Right lobe of liver (tissue), 6 donors: Measurements from ENCODE around the gene TSPAN5. TPM values are rescaled to one million over a fixed set of nuclear protein-coding genes. Genes with fewer than 3 reads are reported as not detected.
A peak's percentile ranks its signal among the peaks of the same experiment; 100 is the strongest.

Experiments
- ATAC-seq, 4 donors: fragments of 200-7000 bp; cut with Tn5 transposase; one replicate each; pipeline ENCODE4 v1.9.1; 2020; ENCODE audit warnings: mild to moderate bottlenecking in 4 of 4, moderate library complexity in 4 of 4
- DNase-seq, 3 donors: peaks; one replicate each; pipeline ENCODE4 v3.0.0-alpha.2; 2020
- H3K27ac ChIP-seq, 3 donors: fragments of 200-600 bp; one replicate each; pipeline ENCODE4 v1.8.0; 2022
- H3K27me3 ChIP-seq, 2 donors: fragments of 200-600 bp; one replicate each; pipeline ENCODE4 v1.8.0; 2022
- H3K36me3 ChIP-seq, 4 donors: fragments of 200-600 bp; sonication (generic) in 1 of 4; one replicate each; pipeline versions ENCODE4 v1.5.1 to v1.8.0; 2017 to 2022; ENCODE audit warnings: control low read depth in 1 of 4
- H3K4me1 ChIP-seq, 4 donors: fragments of 200-600 bp; sonication (generic) in 1 of 4; one replicate each; pipeline versions ENCODE4 v1.5.1 to v1.8.0; 2017 to 2022; ENCODE audit warnings: control low read depth in 1 of 4
- H3K4me3 ChIP-seq, 3 donors: fragments of 200-600 bp; one replicate each; pipeline ENCODE4 v1.8.0; 2022
- H3K9me3 ChIP-seq, 4 donors: fragments of 200-600 bp; sonication (generic) in 1 of 4; one replicate each; pipeline versions ENCODE4 v1.5.1 to v1.8.0; 2017 to 2022; ENCODE audit warnings: control low read depth in 1 of 4
- CTCF ChIP-seq, 4 donors: fragments of 200-600 bp in 3 of 4; fragments of 450-650 bp in 1 of 4; IDR thresholded peaks; one replicate each; pipeline versions ENCODE4 v1.5.1 to v1.8.0; 2016 to 2022; ENCODE audit warnings: antibody characterized with exemption in 4 of 4, mild to moderate bottlenecking in 2 of 4
- POLR2A ChIP-seq: fragments of 450-650 bp; IDR thresholded peaks from one replicate; pipeline ENCODE4 v1.6.1; 2017; ENCODE audit warnings: antibody characterized with exemption, mild to moderate bottlenecking
- WGBS: methylation state at CpG from one replicate; pipeline ENCODE4 v1.1.6; 2018; ENCODE audit warnings: low coverage, low lambda C conversion rate; ENCODE audit not compliant: insufficient coverage; ENCODE audit errors: missing lambda C conversion rate; 5-methylcytosine and 5-hydroxymethylcytosine counted together
- intact Hi-C, 2 donors: fragments of 100-400 bp; cut with DNase I; formaldehyde crosslinking; loops; one replicate each; pipeline versions ENCODE4 v1.11.2 to v1.14.1; 2022
- total RNA-seq, 6 experiments: library from RNA; depleted of rRNA in 2 of 6; stranded (reverse); fragments of >200 nt in 2 of 6; fragmentation: NEBNext Ultra II Directional in 3 of 6; extraction: Animal tissue kit (Norgen Biotek cat#: 25700) in 3 of 6; gene quantifications; one replicate each; pipeline versions ENCODE4 v1.1.0 to v1.2.4, GENCODE V29; 2016 to 2023
- donor health status: DM: no; HTN: yes; CAD: no.
- donor health status: DM: no; HTN: no; CAD: no.
- donor health status: DM: no; HTN: no; CAD: no.
- donor health status: DM: no; HTN: yes; CAD: no.
- donor health status: DM: no; HTN: yes; CAD: no.

TSPAN5 gene
- total RNA-seq, 6 experiments from 2014 or later: 0.12 to 1.2 (median 0.50) TPM

DNA sequence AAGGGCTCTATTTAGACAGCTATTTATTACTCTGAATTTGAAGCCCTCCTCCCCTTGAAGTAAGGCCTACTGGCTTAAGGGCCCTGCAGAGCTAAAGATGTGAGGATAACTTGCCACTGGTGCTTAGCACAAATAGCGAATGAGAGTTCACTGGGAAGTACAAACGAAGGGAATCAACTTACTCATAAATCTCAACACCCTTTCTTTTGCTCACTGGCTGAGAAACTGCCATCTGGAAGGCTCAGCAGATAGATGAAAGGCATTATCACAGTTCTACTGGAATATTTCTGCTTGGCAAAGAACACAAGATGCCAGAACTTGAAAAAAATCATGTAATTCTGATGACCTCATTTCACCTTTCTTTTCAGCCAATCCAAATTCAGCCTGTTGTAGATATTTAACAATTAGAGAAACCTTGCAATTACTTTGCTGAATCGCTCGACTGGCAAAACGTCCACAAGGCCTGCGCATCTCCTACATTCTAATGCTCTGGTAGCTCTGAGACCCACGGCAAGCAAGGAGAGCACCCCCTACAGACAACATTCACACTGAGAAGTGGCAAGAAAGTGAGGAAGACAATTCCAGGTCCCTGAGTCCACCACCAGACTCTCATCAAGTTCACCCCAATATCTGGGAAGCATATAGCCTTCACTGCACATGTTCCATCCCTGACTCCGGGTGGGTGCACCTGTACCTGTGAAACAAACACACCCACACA, 27.5 kb downstream of the TSPAN5 start:
- no peak overlapping the region for H3K4me3 ChIP-seq
- H3K27ac ChIP-seq: no peak overlapping the region
- WGBS: 86% methylated on average over 8 of the region's 8 CpGs
- no peak for DNase-seq
- H3K9me3 ChIP-seq: no peaks in the 10 kb centered on the region
- TF ChIP-seq POLR2A: no peak
- no peak for TF ChIP-seq CTCF (IDR thresholded peaks at IDR 0.05)
- H3K36me3 ChIP-seq: no peaks in the 10 kb centered on the region
- H3K4me1 ChIP-seq: peaks cover 0 to 5% (median 0%) of the 10 kb centered on the region in 4 donors
- ATAC-seq: no peak
- intact Hi-C loops: no loop called here
- H3K27me3 ChIP-seq: no peaks in the 10 kb centered on the region

DNA sequence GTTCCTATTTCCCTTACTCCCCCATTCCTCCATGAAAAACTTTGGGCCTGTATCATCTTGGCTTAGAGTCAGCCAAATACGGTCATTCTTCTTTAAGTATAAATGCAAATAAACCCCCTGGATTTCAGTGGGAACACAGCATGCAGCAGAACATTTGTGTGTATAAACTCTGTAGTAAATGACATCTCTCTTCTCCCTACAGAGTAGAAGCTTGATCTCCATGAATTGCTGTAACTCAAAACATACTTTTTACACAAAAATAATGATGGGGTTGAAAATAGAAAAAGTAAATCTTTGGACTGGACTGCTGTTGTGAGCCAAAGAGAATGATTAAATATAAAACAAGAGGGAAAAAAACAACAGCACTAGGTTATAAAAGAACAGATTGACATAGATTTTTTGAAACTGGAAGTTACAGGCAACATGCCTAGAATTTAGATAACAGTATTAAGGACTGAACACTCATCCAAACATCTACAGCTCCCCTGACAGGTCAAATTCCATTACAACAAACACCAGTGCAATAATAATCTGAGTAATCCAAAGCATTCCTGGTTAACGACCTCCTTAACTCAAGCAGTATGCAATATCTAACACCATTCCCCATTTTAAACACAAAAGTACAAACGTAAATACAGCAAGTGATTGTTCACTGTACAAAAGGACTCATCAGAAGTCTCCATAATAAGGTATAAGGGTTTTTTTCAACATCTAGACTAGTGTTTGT, 30.7 kb downstream of the TSPAN5 start:
- WGBS: 38% methylated on average over 3 of the region's 3 CpGs
- TF ChIP-seq CTCF (IDR thresholded peaks at IDR 0.05) (no peak), POLR2A (no peak)
- no peak for DNase-seq
- no peak overlapping the region for H3K4me3 ChIP-seq
- no peaks in the 10 kb centered on the region for H3K36me3 ChIP-seq
- no peaks in the 10 kb centered on the region for H3K9me3 ChIP-seq
- intact Hi-C loops: no loop called here
- no peak overlapping the region for H3K27ac ChIP-seq
- H3K4me1 ChIP-seq: no peaks in the 10 kb centered on the region
- no peaks in the 10 kb centered on the region for H3K27me3 ChIP-seq
- ATAC-seq: peak; percentile 61 to 93 (median 74)

DNA sequence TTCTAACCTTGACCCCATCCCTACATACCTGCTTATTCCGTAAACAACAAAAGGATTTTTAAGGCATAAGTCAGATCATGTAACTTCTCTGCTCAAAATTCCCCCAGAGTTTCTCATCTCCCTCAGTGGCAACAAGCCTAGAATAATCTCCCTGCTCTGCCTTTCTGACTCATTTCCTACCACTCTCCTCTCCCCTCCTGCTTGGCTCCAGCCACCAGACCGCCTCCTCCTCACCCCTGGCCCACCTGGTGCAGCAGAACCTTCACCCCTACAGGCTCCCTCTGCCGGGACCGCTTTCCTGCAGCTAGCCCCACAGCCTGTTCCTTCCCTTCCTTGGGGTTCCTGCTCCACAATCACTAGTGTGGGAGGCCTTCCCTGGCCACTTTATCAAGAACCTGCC, 32.1 kb downstream of the TSPAN5 start:
- 75% methylated on average over 4 of the region's 4 CpGs for WGBS
- H3K27ac ChIP-seq: no peak overlapping the region
- intact Hi-C loops: no loop called here
- DNase-seq: peak in 1 of 3 donors; percentile 25
- H3K9me3 ChIP-seq: no peaks in the 10 kb centered on the region
- no peaks in the 10 kb centered on the region for H3K4me1 ChIP-seq
- ATAC-seq: peak in 1 of 4 donors; percentile 66
- TF ChIP-seq POLR2A (no peak), CTCF (IDR thresholded peaks at IDR 0.05) (no peak)
- no peaks in the 10 kb centered on the region for H3K27me3 ChIP-seq
- H3K36me3 ChIP-seq: no peaks in the 10 kb centered on the region
- no peak overlapping the region for H3K4me3 ChIP-seq

DNA sequence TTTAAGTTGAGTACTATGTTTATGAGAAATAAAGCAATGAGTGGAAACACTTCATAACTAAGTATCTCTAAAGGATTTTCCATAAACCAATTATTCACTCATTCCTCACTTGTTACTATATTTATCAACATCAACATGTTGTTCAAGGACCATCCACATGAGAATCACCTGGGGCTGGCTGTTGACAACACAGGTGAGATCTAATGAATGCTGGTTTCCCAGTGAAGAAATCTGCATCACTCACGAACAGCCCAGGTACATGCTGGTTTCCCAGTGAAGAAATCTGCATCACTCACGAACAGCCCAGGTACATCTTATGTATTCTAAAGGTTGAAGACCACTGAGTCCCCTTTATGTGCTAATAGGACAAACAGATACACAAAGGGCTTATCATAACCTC, 32.5 kb downstream of the TSPAN5 start:
- intact Hi-C loops: no loop called here
- no peaks in the 10 kb centered on the region for H3K4me1 ChIP-seq
- H3K36me3 ChIP-seq: no peaks in the 10 kb centered on the region
- TF ChIP-seq POLR2A: no peak
- TF ChIP-seq CTCF (IDR thresholded peaks at IDR 0.05): no peak
- ATAC-seq (no peak), DNase-seq (no peak)
- H3K27ac ChIP-seq: no peak overlapping the region
- H3K4me3 ChIP-seq: no peak overlapping the region
- no peaks in the 10 kb centered on the region for H3K9me3 ChIP-seq
- 70% methylated on average over 2 of the region's 2 CpGs for WGBS
- H3K27me3 ChIP-seq: no peaks in the 10 kb centered on the region
